GM19351 (cell line): ENCODE results near the gene FAM200B.
"Not testable (repeated sequence)": the region's sequence is repeated elsewhere in the genome, so short reads cannot be mapped to it uniquely, and the experiment has no call there.

Source experiments
- ATAC-seq: cut with Tn5 transposase; IDR thresholded peaks from one replicate; pipeline ENCODE4 v1.9.1; 2021; ENCODE audit warnings: mild to moderate bottlenecking, moderate library complexity; ENCODE audit not compliant: unreplicated experiment

The FAM200B gene

DNA sequence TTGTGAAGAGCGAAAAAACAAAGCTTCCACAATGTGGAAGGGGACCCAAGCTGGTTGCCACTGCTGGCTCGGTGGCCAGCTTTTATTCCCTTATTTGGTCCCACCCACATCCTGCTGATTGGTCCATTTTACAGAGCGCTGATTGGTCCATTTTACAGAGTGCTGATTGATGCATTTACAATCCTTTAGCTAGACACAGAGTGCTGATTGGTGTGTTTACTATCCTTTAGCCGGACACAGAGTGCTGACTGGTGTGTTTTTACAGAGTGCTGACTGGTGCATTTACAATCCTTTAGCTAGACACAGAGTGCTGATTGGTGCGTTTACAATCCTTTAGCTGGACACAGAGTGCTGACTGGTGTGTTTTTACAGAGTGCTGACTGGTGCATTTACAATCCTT is 51.4 kb downstream of the FAM200B start:
- ATAC-seq: not testable (repeated sequence)

DNA sequence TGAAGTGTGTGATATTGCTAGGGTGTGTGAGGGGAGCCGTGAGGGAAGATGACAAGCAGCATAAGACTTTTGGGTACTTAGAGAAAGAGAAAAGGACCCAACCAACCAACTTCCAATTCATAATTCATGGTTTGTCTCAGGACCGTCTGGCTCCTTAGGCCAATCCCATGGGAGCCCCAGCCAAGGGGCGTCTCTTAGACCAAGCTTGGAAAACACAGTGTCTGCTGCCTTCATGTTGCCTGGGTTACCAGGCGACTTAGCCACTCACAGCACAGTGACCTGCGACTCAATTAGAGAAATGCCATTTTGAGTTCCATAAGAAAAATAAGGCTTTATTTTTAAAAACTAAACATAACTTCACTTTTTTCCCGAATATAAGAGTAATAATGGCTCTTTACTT is 53.9 kb downstream of the FAM200B start:
- no peak for ATAC-seq

DNA sequence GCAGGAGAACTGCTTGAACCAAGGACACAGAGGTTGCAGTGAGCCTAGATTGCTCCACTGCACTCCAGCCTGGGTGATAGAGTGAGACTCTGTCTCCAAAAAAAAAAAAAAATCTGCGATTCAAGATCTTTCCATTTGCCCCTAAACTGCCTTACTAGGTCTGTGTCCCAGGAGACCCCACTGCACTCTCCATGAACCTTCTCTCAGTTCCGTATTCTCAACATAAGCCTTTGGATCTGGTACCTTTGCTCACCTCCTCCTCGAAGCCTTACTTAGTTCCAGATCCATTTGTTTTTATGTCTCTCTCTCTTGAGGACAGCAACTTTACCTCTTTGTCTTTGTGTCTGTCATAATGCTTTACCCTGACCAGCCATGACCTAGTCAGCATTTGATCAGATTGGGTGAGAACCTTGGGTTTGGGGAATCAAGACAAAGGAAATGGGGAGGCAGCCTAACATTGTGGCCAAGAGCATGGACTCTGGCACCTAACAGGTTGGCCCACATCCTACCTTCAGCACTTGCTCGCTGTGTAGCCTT is 55.0 kb downstream of the FAM200B start:
- no peak for ATAC-seq

DNA sequence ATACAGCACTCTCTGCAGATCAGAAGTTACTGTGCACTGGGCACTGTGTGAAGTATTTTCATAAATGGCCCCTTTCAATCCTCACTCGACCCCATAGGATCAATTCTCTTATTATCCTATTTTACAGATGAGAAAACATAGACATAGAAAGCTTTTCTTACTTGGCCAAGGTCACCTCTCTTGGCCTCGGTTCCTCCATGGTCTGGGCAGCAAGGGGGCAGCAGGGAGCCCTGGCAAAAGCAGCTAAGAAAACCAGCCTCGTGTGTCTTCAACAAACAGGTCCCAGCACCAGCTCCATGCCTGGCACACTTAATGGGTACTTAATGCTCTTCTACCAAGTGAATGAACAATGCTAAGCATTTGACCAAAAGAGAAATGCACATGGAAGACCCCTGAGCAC is 55.6 kb downstream of the FAM200B start:
- ATAC-seq: no peak

DNA sequence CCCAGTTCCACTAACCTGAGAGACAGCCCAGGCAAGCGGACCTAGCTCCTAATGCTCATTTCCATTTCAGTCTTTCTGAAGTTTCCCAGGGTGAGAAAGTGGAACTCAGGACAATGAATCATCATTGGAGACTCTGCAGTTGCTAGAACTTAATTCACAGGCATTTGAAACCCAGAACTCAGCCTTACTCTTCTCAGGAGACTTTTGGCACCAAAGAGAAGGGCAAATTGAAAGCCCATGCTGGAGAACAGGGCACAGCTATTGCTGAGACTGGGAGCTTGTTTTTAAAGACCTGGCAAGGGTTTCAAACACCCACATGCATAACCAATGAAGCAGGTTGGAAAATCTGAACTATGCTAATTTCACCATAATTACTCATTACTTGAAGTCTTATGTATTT is 57.2 kb downstream of the FAM200B start:
- ATAC-seq: no peak
